Hepatocyte (in vitro differentiated cells): ENCODE data around the gene ASAP2. TPM values are rescaled to one million over a fixed set of nuclear protein-coding genes. Genes with fewer than 3 reads are reported as not detected.

Experiments used
- DNase-seq: peaks from one replicate; pipeline ENCODE4 v3.0.0-alpha.2; 2016; ENCODE audit warnings: low spot score
- H2AFZ ChIP-seq: fragments of 200-600 bp; sonication (generic); 2 replicates; pipeline ENCODE4 v1.6.0; 2016; ENCODE audit warnings: antibody characterized with exemption, mild to moderate bottlenecking
- H3K27ac ChIP-seq: fragments of 200-600 bp; sonication (generic); 2 replicates; pipeline ENCODE4 v1.5.1; 2016; ENCODE audit warnings: mild to moderate bottlenecking
- H3K27me3 ChIP-seq: fragments of 200-600 bp; sonication (generic); 2 replicates; pipeline ENCODE4 v1.6.1; 2016
- H3K36me3 ChIP-seq: fragments of 200-600 bp; sonication (generic); replicated peaks from 2 replicates; pipeline ENCODE4 v1.5.1; 2016; ENCODE audit warnings: low read depth; ENCODE audit not compliant: insufficient read depth
- H3K4me1 ChIP-seq: fragments of 200-600 bp; sonication (generic); 2 replicates; pipeline ENCODE4 v1.5.1; 2016; ENCODE audit warnings: mild to moderate bottlenecking, moderate library complexity; ENCODE audit not compliant: insufficient read depth
- H3K4me2 ChIP-seq: fragments of 200-600 bp; sonication (generic); 2 replicates; pipeline ENCODE4 v1.6.0; 2016
- H3K4me3 ChIP-seq: fragments of 200-600 bp; sonication (generic); 2 replicates; pipeline ENCODE4 v1.5.1; 2016; ENCODE audit warnings: mild to moderate bottlenecking
- H3K79me2 ChIP-seq: fragments of 200-600 bp; sonication (generic); 2 replicates; pipeline ENCODE4 v1.6.0; 2017; ENCODE audit warnings: mild to moderate bottlenecking
- H3K9me2 ChIP-seq: fragments of 200-600 bp; sonication (generic); replicated peaks from 2 replicates; pipeline ENCODE4 v1.6.0; 2017; ENCODE audit warnings: mild to moderate bottlenecking; ENCODE audit not compliant: insufficient read depth
- H3K9me3 ChIP-seq: fragments of 200-600 bp; sonication (generic); 2 replicates; pipeline ENCODE4 v1.5.1; 2016; ENCODE audit warnings: low read depth, mild to moderate bottlenecking
- H4K20me1 ChIP-seq: fragments of 200-600 bp; sonication (generic); 2 replicates; pipeline ENCODE4 v1.6.0; 2016; ENCODE audit warnings: mild to moderate bottlenecking; ENCODE audit not compliant: insufficient read depth, poor library complexity, severe bottlenecking
- CTCF ChIP-seq: fragments of 200-600 bp; sonication (generic); IDR thresholded peaks from 2 replicates; pipeline ENCODE4 v1.5.1; 2016; ENCODE audit warnings: antibody characterized with exemption, mild to moderate bottlenecking; ENCODE audit not compliant: poor library complexity
- EZH2 ChIP-seq: fragments of 200-600 bp; sonication (generic); IDR thresholded peaks from 2 replicates; pipeline ENCODE4 v1.6.1; 2016; ENCODE audit warnings: antibody characterized with exemption, mild to moderate bottlenecking, borderline replicate concordance
- EZH2phosphoT487 ChIP-seq: fragments of 200-600 bp; sonication (generic); IDR thresholded peaks from one replicate; pipeline ENCODE4 v1.6.1; 2018; ENCODE audit warnings: antibody characterized with exemption, mild to moderate bottlenecking, low read depth, moderate library complexity; ENCODE audit not compliant: unreplicated experiment, severe bottlenecking
- WGBS: methylation state at CpG from one replicate; pipeline ENCODE4 v1.1.6; 2016; ENCODE audit warnings: low lambda C conversion rate; ENCODE audit errors: missing lambda C conversion rate; 5-methylcytosine and 5-hydroxymethylcytosine counted together
- polyA plus RNA-seq: library from polyadenylated mRNA; unstranded; fragments of >200 nt; fragmentation: Nextera tagmentation; extraction: Ambion mirVana; gene quantifications from 2 replicates; pipeline ENCODE4 v1.2.1, GENCODE V29; 2016
- total RNA-seq: library from RNA; depleted of rRNA; stranded (reverse); fragments of >200 nt; gene quantifications from 2 replicates; pipeline ENCODE4 v1.2.3, GENCODE V29; 2014

The ASAP2 gene
- total and polyA plus RNA-seq, 2 experiments from 2014 or later = 13.7 to 21.3 TPM

GRCh38 chr2:9292426-9292825 lies 85.8 kb downstream of the ASAP2 start:
- no peaks in the 10 kb centered on the region for H3K36me3 ChIP-seq
- peaks cover 35% of the 10 kb centered on the region for H3K79me2 ChIP-seq
- H2AFZ ChIP-seq = no peak overlapping the region
- no peak for DNase-seq
- TF ChIP-seq EZH2phosphoT487 (no peak), CTCF (no peak), EZH2 (no peak)
- H3K4me1 ChIP-seq = no peaks in the 10 kb centered on the region
- H3K27me3 ChIP-seq = no peaks in the 10 kb centered on the region
- H4K20me1 ChIP-seq = no peaks in the 10 kb centered on the region
- H3K4me3 ChIP-seq = no peak overlapping the region
- no peak overlapping the region for H3K27ac ChIP-seq
- no peak overlapping the region for H3K4me2 ChIP-seq
- H3K9me2 ChIP-seq = no peaks in the 10 kb centered on the region
- no peaks in the 10 kb centered on the region for H3K9me3 ChIP-seq
- 81% methylated on average over 4 of the region's 4 CpGs for WGBS

GRCh38 chr2:9294764-9295163 lies 88.2 kb downstream of the ASAP2 start:
- H3K9me3 ChIP-seq = no peaks in the 10 kb centered on the region
- no peak overlapping the region for H2AFZ ChIP-seq
- WGBS = 93% methylated on average over 6 of the region's 6 CpGs
- no peak for TF ChIP-seq EZH2
- no peak for TF ChIP-seq CTCF
- no peak for TF ChIP-seq EZH2phosphoT487
- no peak overlapping the region for H3K4me2 ChIP-seq
- no peaks in the 10 kb centered on the region for H3K27me3 ChIP-seq
- no peak for DNase-seq
- no peaks in the 10 kb centered on the region for H3K36me3 ChIP-seq
- no peaks in the 10 kb centered on the region for H3K4me1 ChIP-seq
- no peaks in the 10 kb centered on the region for H4K20me1 ChIP-seq
- H3K79me2 ChIP-seq = peaks cover 25% of the 10 kb centered on the region
- H3K27ac ChIP-seq = no peak overlapping the region
- no peak overlapping the region for H3K4me3 ChIP-seq
- no peaks in the 10 kb centered on the region for H3K9me2 ChIP-seq

GRCh38 chr2:9296559-9296958 lies 89.9 kb downstream of the ASAP2 start:
- Histone ChIP-seq H3K9me3 (no peaks in the 10 kb centered on the region), H2AFZ (no peak overlapping the region), H3K4me2 (no peak overlapping the region), H4K20me1 (no peaks in the 10 kb centered on the region), H3K9me2 (no peaks in the 10 kb centered on the region), H3K27ac (no peak overlapping the region), H3K27me3 (no peaks in the 10 kb centered on the region), H3K4me1 (no peaks in the 10 kb centered on the region), H3K36me3 (no peaks in the 10 kb centered on the region), H3K79me2 (peaks cover 19% of the 10 kb centered on the region), H3K4me3 (no peak overlapping the region)
- WGBS = 100% methylated on average over 4 of the region's 4 CpGs
- DNase-seq = no peak
- TF ChIP-seq EZH2phosphoT487 (no peak), EZH2 (no peak), CTCF (no peak)

GRCh38 chr2:9297156-9297555 lies 90.5 kb downstream of the ASAP2 start:
- H3K79me2 ChIP-seq = peaks cover 14% of the 10 kb centered on the region
- 88% methylated on average over 6 of the region's 6 CpGs for WGBS
- H3K27ac ChIP-seq = no peak overlapping the region
- H3K36me3 ChIP-seq = no peaks in the 10 kb centered on the region
- H3K9me2 ChIP-seq = no peaks in the 10 kb centered on the region
- H4K20me1 ChIP-seq = no peaks in the 10 kb centered on the region
- no peaks in the 10 kb centered on the region for H3K27me3 ChIP-seq
- TF ChIP-seq CTCF = no peak
- no peak for TF ChIP-seq EZH2phosphoT487
- no peak for TF ChIP-seq EZH2
- H3K9me3 ChIP-seq = no peaks in the 10 kb centered on the region
- no peak overlapping the region for H3K4me3 ChIP-seq
- DNase-seq = no peak
- no peaks in the 10 kb centered on the region for H3K4me1 ChIP-seq
- H2AFZ ChIP-seq = no peak overlapping the region
- H3K4me2 ChIP-seq = no peak overlapping the region
